Superior temporal gyrus (tissue), 1 donor: Measurements from ENCODE around the gene SF3B3.

Experiments
- DNase-seq: peaks from one replicate; pipeline ENCODE4 v3.0.0-alpha.2; 2016; ENCODE audit errors: extremely low spot score

The SF3B3 gene

DNA sequence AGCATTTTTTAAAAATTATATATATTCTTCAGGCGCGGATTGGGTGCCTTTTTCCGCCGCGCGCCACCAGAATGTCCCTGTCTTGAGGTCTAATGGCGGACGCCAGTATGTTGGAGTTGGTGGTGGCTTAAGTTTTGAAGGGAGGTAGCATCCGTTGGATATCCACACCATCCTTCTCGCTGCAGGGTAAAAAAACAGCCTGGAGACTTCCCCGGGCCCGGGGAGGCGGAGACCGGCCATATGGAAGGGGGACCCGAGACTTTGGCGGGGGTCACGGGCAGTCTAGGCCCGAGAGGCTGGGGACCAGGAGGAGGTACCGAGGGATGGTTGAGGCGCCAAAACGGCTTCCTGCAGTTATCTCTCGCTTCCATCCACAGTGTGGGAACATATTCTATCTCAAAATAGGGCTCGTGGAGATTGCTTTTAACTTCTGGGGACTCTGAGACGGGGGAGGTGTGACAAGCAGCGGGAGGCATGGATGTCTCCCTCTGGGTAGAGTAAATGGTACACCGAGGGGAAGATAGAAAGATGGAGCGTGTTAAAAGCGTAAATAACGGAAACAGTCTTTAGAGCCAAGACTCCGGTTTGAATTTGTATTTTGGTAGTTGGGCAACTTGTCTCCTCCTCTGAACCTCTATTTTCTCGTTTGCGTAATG, at the start of gene SF3B3:
Gene SF3B3 (plus strand): TSS at position 74 of the 656 bp plus-strand sequence. CDS start 2,841 bp downstream, outside the sequence.
- DNase-seq: peak; percentile 82

- DNase-seq: no peak
Observed at GRCh38 chr16:70474320-70475053, 49.1 kb upstream of the SF3B3 start.

DNA sequence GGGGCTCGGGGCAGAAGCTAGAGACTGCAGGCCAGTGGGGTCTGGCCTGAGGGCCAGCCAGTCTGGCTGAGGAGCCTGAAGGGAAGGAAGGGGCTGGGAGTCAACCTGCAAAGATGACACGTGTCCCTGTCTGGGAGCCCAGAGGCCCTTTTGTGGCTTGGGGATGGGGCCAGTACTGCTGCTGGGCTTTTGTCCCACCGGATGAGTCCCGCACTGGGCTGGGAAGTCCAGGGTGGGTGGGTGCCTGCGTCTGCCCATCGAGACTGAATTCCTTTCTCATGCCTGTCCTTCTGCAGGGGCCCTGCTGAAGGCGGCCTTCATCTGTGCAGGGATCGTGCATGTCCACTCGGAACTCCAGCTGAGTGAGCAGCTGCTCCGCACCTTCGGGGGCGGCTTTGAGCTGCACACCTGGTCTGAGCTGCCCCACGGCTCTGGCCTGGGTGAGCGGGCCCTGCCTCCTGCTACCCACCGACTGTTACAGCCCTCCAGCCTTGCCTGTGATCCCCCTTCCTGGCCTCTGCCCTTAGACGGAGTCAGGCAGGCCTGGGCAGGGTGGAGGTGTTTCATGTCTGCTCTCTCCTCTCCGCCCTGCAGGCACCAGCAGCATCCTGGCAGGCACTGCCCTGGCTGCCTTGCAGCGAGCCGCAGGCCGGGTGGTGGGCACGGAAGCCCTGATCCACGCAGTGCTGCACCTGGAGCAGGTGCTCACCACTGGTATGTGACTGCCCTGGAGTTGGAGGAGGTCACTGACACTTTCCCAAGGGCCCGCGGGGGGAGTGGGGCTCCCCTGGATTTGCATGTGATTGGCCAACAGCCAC, 48.4 kb upstream of the SF3B3 start:
- DNase-seq: no peak

GRCh38 chr16:70476272-70477020, 47.2 kb upstream of the SF3B3 start:
- peak; percentile 33 for DNase-seq

DNA sequence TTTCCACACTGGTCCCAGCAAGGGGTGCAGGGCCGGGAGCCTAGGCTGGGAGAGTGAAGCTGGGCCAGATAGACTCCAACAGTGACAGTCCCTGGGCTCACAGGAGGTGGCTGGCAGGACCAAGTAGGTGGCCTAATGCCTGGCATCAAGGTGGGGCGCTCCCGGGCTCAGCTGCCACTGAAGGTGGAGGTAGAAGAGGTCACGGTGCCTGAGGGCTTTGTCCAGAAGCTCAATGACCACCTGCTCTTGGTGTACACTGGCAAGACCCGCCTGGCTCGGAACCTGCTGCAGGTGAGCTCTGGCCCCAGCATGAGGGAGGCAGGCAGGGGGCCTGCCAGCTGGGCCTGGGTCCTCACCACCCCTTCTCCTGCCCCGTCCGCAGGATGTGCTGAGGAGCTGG, 45.4 kb upstream of the SF3B3 start:
- no peak for DNase-seq

- DNase-seq: no peak
Observed at GRCh38 chr16:70478912-70479341, 44.7 kb upstream of the SF3B3 start.

GRCh38 chr16:70480127-70481105, 43.2 kb upstream of the SF3B3 start:
- no peak for DNase-seq

DNA sequence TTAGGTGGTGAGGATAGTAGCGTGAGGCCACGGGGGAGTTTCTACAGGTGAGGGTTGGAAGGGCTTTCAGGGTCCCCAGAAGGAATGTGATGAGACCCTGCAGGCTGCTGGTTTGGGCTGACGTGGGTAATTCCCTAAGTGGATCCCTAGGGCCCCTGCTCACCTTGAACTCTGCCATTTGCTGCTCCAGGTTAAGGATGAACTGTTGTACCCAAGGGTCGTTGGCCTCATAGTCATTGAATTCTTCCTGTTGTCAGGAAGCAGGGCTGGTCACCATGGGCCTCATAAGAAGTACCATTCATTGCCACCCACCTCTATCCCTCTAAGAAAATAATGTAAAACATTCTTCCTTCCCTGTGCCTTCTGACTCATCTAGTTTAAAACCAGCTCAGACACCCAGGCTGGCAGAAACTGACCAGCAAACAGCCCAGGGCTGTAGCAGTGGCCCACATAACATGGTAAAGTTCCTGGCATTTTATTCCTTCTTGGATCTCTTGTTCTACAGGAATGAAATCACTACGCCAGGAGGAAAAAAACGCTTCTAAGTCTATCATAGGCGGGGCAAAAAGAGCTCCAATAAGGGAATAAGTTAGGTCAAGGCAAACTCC, 41.6 kb upstream of the SF3B3 start:
- no peak for DNase-seq

- no peak for DNase-seq
Observed at GRCh38 chr16:70482624-70483023, 41.0 kb upstream of the SF3B3 start.

DNA sequence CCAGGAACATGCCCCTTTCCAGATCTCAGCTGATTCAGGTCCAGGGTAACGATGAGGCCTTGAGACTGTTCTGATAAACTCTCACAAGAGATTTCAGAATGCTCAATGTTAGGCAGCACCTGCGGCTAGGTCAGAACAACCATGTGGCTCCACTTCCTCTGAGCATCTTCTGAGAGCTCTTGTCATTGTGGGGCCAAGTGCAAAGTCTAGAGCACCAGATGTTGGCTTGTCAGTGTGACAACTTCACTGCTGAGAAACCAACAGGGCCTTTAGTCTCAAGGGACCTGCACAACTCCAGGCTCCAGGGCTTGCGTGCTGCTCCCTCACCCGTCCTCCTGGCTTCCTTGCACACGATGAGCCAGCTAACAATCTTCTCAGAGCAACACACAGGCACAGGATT, 40.2 kb upstream of the SF3B3 start:
- DNase-seq: no peak

DNA sequence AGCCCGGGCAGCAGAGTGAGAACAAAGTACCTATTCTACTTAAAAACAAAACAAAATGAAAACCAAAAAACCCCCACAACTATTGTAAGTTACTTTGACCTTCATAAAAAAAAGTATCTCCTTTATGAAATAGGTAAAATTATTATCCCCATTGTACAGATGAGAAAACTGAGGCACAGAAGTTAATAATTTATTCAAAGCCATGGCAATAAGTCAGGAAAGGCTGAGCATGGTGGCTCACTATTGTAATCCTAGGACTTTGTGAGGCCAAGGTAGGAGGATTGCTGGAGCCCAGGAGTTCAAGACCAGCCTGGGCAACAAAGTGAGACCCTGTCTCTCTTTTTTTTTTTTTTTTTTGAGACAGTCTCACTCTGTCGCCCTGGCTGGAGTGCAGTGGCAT, 38.7 kb upstream of the SF3B3 start:
- no peak for DNase-seq

DNA sequence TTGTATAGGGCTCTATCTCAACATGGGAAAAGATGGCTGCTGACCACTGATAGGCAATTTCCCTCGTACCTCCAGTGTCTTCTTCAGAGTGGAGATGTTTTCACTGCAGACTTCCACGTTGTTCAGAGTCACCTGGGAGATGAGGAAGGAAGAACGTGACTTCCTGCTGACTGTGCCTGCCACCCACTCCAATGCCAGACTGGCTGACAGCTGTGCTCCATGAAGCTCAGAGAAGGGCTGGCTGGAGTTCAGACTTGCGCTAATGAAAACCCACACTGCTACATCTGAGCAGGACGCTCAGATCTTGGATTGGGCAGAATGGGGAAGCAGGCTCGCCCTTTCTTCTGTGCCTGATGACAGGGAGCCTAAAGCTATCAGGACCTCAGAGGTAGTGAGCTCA, 33.4 kb upstream of the SF3B3 start:
- peak; percentile 34 for DNase-seq

DNA sequence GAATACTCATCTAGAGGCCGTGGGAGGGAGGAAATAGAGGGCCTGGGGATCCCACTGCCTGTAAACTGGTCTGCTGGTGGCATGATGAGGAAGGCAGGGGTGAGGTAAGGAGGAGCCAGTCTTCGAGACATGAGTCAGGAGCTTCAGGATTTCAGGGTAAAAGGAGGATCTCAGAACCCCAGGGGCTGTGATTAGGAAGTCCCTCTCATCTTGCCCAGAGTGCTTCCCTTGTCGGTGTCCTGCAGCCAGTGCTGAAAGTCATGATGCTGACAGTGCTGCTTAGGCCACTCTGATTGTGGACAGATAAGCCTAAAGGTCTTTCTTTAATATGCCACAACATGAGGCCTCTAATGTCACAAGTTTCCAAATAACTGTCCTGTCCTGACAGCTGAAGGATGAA, 29.8 kb upstream of the SF3B3 start:
- DNase-seq: no peak

GRCh38 chr16:70494202-70494770, 29.3 kb upstream of the SF3B3 start:
- no peak for DNase-seq

- no peak for DNase-seq
Observed at GRCh38 chr16:70494777-70495176, 28.8 kb upstream of the SF3B3 start.

DNA sequence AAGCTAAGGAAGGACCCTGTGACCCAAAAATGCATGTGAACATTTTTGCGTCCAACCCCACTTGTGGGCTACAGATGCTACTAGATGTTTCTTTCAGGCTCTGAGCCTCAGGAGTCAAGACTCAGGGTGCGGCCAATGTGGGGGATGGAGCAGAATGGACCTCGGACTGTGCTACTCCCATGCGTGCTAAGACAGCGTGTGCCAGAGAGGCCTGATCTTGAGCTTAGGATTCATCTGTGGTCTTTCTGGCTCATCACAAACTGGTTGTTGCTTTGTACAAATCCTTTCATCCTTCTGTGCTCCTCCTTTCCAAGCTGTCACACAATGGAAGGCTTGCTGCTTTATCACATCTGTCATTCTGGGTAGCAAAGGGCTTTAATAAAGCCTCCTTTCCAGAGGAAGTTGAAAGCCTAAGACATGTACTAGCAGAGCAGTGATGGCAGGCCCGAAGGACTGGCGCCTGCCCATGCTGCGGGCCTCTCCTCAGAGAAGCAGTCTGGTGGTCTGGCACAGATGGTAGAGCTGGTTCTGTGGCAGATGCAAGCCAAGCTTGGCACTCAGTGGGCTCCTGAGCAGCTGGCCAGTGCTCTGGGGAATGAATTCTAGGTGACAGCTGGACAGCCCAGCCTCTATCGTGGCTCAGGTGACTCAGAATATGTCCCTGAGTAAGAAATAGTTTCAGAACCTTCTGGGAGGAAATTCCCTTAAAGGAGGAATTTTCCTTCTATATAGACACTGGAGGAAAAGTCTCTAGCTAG, 28.0 kb upstream of the SF3B3 start:
- DNase-seq: peak; percentile 15

- DNase-seq: no peak
Observed at GRCh38 chr16:70496513-70496912, 27.1 kb upstream of the SF3B3 start.

GRCh38 chr16:70508752-70509151, 14.9 kb upstream of the SF3B3 start:
- no peak for DNase-seq

DNA sequence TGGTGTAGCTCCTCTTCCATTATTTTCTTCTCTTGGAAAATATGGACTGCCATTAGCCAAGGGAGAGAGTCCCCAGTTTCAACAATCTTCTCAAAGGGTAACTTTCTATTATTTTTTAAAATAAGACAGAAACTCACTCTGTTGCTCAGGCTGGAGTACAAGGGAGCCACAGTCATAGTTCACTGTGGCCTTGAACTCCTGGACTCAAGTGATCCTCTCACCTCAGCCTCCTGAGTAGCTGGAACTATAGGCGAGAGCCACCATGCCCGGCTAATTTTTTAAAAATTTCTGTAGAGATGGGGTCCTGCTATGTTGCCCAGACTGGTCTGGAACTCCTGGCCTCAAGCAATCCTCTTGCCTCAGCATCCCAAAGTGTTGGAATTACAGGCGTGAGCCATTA, 13.4 kb upstream of the SF3B3 start:
- no peak for DNase-seq
